AG04449 (cell line): ENCODE results near the gene NEXN.

Experiments used
- CTCF ChIA-PET: fragments of 350-600 bp; formaldehyde crosslinking; extraction: SDS; loops from one replicate; lab custom pipeline; 2021; ENCODE audit warnings: antibody characterized with exemption; lab: Yijun Ruan, JAX
- POLR2A ChIA-PET: fragments of 400-600, 350-600 bp; formaldehyde crosslinking; extraction: SDS; loops from one replicate; lab custom pipeline; 2020; ENCODE audit warnings: antibody characterized with exemption, inconsistent platforms; lab: Yijun Ruan, JAX
- DNase-seq: peaks from one replicate; pipeline ENCODE4 v3.0.0-alpha.2; 2010; ENCODE audit warnings: low read depth, low spot score
- H3K4me3 ChIP-seq: 2 replicates; pipeline ENCODE4 v1.5.1; 2011; ENCODE audit warnings: low read depth, mild to moderate bottlenecking, control low read depth, low read length
- CTCF ChIP-seq: IDR thresholded peaks from one replicate; pipeline ENCODE4 v1.5.1; 2011; ENCODE audit warnings: mild to moderate bottlenecking, moderate library complexity, low read length, control low read depth, inconsistent platforms; ENCODE audit not compliant: insufficient read depth; ENCODE audit errors: missing control alignments

The NEXN gene

GRCh38 chr1:77889671-77890070 is 1.2 kb downstream of the NEXN start:
- DNase-seq = no peak
- POLR2A ChIA-PET = interaction anchor here (1.7 kb wide), 1 partner anchor 57 kb away, joined by 7 read pairs; no protein-coding TSS in a partner anchor
- TF ChIP-seq CTCF = no peak
- CTCF ChIA-PET = no interaction called here
- H3K4me3 ChIP-seq = peak overlapping the region; percentile 91

GRCh38 chr1:77891200-77891599 is 2.8 kb downstream of the NEXN start:
- DNase-seq = no peak

GRCh38 chr1:77899647-77900320 is 11.4 kb downstream of the NEXN start:
- CTCF ChIA-PET = interaction anchor here (0.9 to 1.7 kb wide), 8 partner anchors 15 to 213 kb away, joined by 3 to 9 read pairs (median 4); no protein-coding TSS in a partner anchor
- POLR2A ChIA-PET = no interaction called here
- H3K4me3 ChIP-seq = no peak overlapping the region
- no peak for TF ChIP-seq CTCF
- DNase-seq = no peak

More at GRCh38 chr1:77891200-77891599, 2.8 kb downstream of the NEXN start:
- no peak overlapping the region for H3K4me3 ChIP-seq
- TF ChIP-seq CTCF = no peak
- ChIA-PET CTCF (no interaction called here), POLR2A (no interaction called here)

- no peak for DNase-seq
- CTCF ChIA-PET = interaction anchor here (0.7 to 1.7 kb wide), 8 partner anchors 15 to 214 kb away, joined by 3 to 9 read pairs (median 4); no protein-coding TSS in a partner anchor
- POLR2A ChIA-PET = no interaction called here
Measured at GRCh38 chr1:77900687-77901293, 12.4 kb downstream of the NEXN start.

GRCh38 chr1:77905603-77906002 is 17.2 kb downstream of the NEXN start:
- DNase-seq = no peak
- CTCF ChIA-PET = no interaction called here
- POLR2A ChIA-PET = no interaction called here
- no peak overlapping the region for H3K4me3 ChIP-seq
- no peak for TF ChIP-seq CTCF

More at GRCh38 chr1:77900687-77901293, 12.4 kb downstream of the NEXN start:
- TF ChIP-seq CTCF = peak; percentile 50
- no peak overlapping the region for H3K4me3 ChIP-seq

GRCh38 chr1:77906019-77906545 is 17.7 kb downstream of the NEXN start:
- ChIA-PET CTCF (no interaction called here), POLR2A (no interaction called here)
- DNase-seq = no peak
- H3K4me3 ChIP-seq = no peak overlapping the region
- no peak for TF ChIP-seq CTCF
